HUES6 (cell line): ENCODE results near the gene SETSIP.
"Not testable (repeated sequence)": the region's sequence is repeated elsewhere in the genome, so short reads cannot be mapped to it uniquely, and the experiment has no call there.

Source experiments
- H3K27ac ChIP-seq: 2 replicates; pipeline ENCODE4 v1.7.0; 2013; ENCODE audit warnings: low read depth, mild to moderate bottlenecking, low read length, inconsistent platforms
- H3K27me3 ChIP-seq: 2 replicates; pipeline ENCODE4 v1.6.1; 2013; ENCODE audit warnings: low read length; ENCODE audit not compliant: control insufficient read depth, insufficient read depth
- H3K36me3 ChIP-seq: 2 replicates; pipeline ENCODE4 v1.6.1; 2013; ENCODE audit warnings: low read length; ENCODE audit not compliant: control insufficient read depth, insufficient read depth
- H3K4me1 ChIP-seq: 2 replicates; pipeline ENCODE4 v1.6.1; 2013; ENCODE audit warnings: low read length; ENCODE audit not compliant: control insufficient read depth, insufficient read depth
- H3K4me3 ChIP-seq: 2 replicates; pipeline ENCODE4 v1.5.1; 2013; ENCODE audit warnings: low read depth, low read length
- H3K9ac ChIP-seq: one replicate; pipeline ENCODE4 v1.6.1; 2013; ENCODE audit warnings: mild to moderate bottlenecking, low read length
- H3K9me3 ChIP-seq: 2 replicates; pipeline ENCODE4 v1.6.1; 2013; ENCODE audit warnings: low read depth, low read length; ENCODE audit not compliant: control insufficient read depth, insufficient read depth

Gene SETSIP

DNA sequence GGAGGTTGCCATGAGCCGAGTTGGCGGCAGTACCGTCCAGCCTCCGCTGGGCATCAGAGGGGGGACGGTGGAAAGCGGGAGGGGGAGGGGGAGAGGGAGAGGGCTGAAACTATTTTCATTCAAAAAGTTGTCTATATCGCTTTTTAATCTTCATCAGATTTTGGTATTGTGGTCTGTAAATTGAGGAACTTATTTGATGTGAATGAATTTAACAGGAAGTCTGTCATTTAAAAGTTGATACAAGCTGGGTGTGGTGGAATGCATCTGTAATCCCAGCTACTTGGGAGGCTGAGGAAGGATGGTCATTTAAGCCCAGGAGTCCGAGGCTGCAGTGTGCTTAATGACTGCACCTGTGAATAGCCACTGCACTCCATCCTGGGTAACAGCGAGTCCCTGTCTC, 48.4 kb downstream of the SETSIP start:
- Histone ChIP-seq H3K27ac (no peak overlapping the region), H3K9me3 (peaks cover 2% of the 10 kb centered on the region; the same call in 1 of the 2 replicates), H3K36me3 (no peaks in the 10 kb centered on the region), H3K27me3 (peaks cover 24% of the 10 kb centered on the region), H3K9ac (no peak overlapping the region), H3K4me3 (no peak overlapping the region), H3K4me1 (peaks cover 9% of the 10 kb centered on the region)

DNA sequence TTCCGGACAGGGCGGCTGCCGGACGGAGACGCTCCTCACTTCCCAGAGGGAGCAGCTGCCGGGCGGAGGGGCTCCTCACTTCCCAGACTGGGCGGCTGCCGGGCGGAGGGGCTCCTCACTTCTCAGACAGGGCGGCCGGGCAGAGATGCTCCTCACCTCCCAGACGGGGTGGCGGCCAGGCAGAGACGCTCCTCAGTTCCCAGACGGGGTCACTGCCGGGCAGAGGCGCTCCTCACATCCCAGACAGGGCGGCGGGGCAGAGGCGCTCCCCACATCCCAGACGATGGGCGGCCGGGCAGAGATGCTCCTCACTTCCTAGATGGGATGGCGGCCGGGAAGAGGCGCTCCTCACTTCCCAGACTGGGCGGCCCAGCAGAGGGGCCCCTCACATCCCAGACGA, 49.2 kb downstream of the SETSIP start:
- peaks cover 24% of the 10 kb centered on the region for H3K27me3 ChIP-seq
- H3K4me1 ChIP-seq, H3K9me3 ChIP-seq, H3K27ac ChIP-seq, H3K9ac ChIP-seq, H3K4me3 ChIP-seq, H3K36me3 ChIP-seq: not testable (repeated sequence)
